A549 treated with CpdA at 1 μM for 4 hours (cell line): ENCODE results near the gene DCAF12. TPM values are rescaled to one million over a fixed set of nuclear protein-coding genes. Genes with fewer than 3 reads are reported as not detected.

Source experiments
- total RNA-seq: library from RNA; stranded (reverse); fragments of 200-300 nt; extraction: Qiagen RNA extraction; gene quantifications from 5 replicates; pipeline ENCODE4 v1.2.3, GENCODE V29; 2022; ENCODE audit warnings: low read depth

DCAF12 gene
- total RNA-seq, result 36.1 to 40.6 TPM (median 39.4 TPM) in 5 replicates

DNA sequence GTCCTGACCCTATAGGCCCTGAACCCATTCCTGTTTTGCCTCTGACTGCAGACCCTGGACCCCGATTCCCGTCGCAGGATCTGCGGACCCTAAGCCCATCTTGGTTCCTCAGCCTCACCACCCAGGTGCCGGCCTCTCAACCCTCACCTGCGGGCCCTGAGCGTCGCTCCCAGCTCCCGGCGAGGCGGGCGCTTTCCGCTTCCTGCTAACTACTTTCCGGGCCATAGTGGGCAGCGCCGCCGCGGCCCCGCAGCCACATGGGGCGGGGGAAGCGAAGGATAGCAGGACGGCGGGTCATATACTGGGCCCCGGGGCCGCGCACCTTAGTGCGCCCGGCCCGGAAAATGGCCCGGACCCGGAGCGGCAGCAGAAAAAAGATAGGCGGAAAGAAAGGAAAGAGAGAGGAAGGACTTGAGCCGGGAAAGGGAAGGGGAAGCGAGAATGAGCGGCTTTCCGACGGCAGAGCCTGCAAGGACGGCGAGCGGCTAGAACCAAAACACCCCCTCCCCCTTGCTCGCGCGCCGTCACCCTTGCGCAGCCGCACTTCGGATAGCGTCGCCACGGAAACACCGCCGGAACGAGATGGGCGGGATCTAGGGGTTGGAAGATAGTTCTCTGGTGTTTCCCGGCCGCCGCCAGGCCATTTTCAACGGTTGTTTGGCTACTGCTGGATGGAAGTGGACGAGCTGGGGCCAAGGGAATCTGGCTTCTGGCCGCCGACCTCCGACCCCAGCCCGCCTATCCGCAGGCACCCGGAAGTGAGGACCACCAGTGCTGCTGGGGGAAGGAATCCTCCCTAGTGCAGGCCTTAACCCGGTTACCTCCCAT lies at the start of gene DCAF12:
Gene DCAF12, minus strand, starts transcription at position 492 of the 828 bp plus-strand sequence. Its CDS starts 267 bp downstream, at position 225.

DNA sequence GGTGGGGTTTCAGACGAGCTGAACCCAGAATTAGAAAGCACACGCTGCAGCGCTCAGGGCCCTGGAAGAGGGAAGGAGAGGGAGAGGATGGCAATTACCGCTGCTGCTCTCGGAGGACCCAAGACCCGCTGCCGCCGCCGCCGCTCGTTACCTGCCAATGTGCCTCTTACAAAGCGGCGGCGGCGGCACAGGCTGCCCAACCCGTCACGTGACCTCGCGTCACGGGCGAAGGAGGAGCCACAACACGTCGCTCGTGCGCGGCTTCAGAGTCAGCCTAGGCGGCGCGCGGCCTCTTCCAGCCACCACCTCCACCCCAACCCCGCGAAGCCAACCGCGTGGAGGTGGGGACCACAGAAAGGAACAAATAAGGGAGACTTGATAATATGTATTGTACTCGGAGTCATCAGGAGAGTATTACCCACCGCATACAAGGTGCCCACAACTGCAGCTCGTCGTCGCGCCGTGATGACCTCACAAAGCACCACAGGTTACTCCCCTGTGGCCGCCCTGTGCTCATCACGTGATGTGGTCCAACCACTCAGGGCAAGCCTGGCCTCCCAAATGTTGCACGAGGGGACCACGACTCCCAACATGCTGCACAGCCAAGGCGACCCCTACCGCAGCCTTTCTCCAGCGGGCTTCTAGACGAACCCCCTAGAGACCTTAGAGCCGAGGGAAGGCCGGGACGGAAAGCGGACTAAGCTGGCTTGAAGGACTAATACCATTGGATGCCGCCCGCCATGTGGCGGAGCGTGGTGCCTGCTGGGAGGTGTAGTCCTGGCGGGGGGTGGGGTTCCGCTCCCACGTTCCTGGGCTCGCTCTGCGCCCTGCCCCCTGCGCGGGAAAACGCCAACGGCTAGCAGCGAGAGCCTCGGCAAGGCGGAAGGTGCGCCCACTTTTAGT lies 77.5 kb downstream of the DCAF12 start, which contains the start of gene UBAP2:
Gene UBAP2, minus strand, starts transcription at position 161 of the 903 bp plus-strand sequence. CDS start 31,739 bp downstream, outside the sequence.

Other genes starting within 250 kb of the DCAF12 start
- 37.1 to 43.7 TPM (median 39.5 TPM) in 5 replicates for gene UBAP2, start 77.8 kb downstream of the DCAF12 start, total RNA-seq
- 37.5 to 46.6 TPM (median 41.0 TPM) in 5 replicates for gene UBAP1, start 52.3 kb upstream of the DCAF12 start, total RNA-seq
- gene KIF24, start 202.6 kb upstream of the DCAF12 start, total RNA-seq, result 3.4 to 3.8 TPM (median 3.6 TPM) in 5 replicates
- gene NUDT2, start 202.9 kb upstream of the DCAF12 start, total RNA-seq, result 22.5 to 27.6 TPM (median 24.8 TPM) in 5 replicates